ENCODE measurements around the gene CCND1.

Gene CCND1

DNA sequence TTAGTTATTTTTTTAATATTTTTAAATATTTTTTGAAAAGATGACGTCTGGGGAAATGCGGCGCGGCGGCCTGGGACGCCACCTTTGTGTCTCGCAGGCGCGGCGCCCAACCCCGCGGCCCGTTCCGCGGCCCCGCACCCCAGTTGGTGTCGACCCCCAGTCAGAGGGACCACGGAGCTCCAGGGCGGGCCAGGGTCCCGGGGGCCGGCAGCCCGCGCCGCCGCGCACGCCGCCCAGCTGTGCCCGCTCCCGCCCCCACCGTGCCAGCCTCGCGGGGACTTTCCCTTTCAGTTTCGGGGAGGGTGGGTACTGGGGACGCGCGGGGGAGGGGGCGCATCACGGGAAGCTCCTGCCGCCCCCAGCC lies 1.6 kb downstream of the CCND1 start:
- DNase-seq, result no peak

DNA sequence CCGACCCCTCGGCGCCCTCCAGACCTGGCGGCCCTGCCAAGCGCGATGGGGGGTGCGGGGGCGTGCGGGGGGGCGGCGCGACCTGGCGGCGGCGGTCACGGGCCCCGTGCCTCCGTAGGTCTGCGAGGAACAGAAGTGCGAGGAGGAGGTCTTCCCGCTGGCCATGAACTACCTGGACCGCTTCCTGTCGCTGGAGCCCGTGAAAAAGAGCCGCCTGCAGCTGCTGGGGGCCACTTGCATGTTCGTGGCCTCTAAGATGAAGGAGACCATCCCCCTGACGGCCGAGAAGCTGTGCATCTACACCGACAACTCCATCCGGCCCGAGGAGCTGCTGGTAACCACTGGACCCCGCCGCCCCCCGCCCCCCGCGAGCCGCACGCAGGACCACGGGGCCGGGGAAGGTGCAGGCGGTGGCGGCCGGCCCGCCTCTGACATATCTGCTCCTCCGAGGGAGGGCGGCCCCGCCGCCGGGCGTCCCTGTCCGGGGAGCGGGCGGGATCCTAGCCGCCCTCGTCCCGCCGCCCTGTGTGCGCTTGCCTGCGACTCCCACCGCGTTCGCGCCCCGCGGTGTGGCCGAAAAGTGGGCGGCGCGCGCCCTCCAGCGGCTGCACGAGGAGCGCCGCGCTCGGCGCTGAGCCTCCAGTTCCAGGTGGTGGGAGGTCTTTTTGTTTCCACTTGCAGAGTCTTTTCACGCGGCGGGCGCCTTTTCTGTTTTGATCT lies 2.1 kb downstream of the CCND1 start:
- DNase-seq, result peak; percentile 76 to 85

DNA sequence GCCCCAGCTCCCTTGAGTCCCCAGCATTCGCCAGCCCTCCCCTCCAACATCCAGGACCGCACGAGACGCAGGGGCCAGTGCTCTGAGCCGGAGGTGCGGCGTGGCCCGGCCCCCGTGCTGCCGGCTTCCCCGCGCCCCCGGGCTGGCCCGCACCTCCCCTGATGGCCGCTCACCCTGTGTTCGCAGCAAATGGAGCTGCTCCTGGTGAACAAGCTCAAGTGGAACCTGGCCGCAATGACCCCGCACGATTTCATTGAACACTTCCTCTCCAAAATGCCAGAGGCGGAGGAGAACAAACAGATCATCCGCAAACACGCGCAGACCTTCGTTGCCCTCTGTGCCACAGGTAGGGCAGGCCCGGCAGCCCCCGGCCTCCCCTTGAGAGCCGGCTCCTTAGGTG lies 2.7 kb downstream of the CCND1 start:
- no peak for DNase-seq

DNA sequence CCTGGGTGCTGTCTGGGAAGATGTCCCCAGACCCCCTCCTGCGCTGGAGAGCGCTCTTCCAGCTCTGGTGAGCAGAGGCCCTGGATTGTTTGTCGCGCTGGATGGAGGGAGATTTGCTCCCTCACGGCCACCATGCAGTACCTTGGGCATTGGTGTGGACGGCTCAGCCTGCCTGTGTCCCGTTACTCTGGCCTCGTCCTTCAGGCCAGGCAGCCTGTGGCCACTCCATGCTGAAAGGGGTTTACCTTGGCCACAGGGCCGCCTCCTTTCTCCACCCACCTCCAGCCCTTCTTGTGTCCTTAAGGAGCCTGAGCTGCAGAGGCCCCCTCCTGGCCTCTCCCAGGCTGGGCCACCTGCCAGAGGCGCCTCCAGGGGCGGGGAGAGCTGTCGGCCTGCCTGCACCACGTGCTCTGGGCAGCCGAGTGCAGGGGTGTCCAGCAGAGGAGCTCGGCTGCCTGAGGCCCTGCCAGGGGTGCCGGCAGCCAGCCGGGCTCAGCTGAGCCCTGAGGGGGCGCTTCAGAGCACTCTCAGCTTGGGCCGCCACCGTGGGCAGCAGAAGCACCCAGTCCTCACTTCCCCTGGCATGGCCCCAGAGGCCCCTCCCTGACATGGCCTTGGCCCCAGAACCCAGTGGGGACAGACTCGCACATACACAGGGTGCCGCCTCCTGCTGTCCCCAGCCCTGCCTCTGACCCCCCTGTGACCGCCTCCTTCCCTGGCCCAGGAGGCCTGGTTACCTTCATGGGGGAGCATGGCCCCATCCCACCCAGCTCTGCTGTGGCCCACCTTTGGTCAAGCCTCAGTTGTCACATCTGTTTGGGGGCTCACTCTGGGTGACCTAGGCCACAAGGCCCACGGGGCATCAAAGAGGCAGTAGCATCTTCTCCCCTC lies 3.4 kb downstream of the CCND1 start:
- no peak for DNase-seq

DNA sequence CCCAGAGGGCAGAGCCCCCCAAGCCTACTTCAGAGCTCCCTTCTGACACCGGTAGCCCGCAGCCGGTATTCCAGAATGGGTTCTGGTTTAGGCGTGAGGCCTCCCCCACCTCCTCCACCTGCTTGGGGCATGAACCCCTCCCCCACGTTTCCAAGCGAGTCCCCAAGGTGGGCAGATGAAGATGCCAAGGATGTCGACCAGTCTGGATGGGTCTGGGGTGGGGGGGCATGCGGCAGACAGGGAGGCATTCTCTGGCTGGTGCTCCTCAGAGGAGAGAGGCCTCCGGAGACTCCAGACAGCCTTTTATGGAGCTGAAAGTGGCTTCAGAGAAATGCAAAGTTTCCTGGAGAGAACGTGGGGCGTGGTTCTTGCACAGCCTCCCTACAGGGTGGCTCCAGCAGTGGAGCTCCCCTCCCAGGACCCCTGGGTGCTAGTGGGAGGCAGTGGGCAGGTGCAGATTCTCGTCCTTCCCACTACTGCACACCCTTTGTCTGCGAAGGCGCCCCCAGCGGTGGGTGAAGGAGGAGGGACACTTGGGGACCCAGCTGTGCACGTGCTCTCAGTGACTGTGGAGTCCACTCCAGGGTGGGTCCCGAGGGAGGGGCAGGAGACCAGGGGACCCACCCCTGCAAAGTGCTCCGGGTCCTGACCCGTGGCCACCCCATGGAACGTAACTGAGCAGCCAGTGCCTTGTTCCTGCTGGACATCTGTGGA lies 4.2 kb downstream of the CCND1 start:
- no peak for DNase-seq

DNA sequence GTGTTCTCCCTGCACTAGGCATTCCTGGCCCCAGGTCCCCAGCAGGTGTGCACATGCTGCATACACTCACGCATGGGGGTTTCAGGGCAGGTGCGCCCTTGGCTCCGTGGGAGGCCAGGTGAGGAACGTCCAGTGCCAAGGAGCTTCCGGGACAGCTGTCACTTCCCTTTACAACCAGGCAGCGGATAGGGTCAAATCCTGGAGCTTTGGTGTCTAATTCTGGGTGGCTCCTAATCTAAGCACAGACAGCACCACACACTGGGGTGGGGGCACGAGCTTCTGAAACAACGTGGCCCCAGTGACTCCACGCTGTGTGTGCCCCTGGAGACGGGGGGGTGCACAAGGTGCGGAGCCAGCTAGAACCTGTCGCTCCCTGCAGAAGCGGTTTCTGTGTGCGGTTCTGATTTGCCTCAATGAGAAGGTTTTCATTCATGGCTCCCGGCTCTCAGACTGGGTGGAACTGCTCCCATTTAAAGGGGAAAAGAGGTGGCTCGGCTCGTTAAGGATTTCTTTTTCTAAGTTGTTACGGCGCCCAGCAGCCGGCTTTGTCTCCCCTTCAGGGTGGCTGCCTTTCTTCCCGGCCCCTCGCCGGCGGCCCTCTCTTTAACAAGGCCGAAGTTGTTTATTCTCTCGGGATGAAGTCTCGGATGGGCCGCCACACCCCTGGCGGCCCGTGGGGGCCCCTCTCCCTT lies 5.0 kb downstream of the CCND1 start:
- no peak for DNase-seq

DNA sequence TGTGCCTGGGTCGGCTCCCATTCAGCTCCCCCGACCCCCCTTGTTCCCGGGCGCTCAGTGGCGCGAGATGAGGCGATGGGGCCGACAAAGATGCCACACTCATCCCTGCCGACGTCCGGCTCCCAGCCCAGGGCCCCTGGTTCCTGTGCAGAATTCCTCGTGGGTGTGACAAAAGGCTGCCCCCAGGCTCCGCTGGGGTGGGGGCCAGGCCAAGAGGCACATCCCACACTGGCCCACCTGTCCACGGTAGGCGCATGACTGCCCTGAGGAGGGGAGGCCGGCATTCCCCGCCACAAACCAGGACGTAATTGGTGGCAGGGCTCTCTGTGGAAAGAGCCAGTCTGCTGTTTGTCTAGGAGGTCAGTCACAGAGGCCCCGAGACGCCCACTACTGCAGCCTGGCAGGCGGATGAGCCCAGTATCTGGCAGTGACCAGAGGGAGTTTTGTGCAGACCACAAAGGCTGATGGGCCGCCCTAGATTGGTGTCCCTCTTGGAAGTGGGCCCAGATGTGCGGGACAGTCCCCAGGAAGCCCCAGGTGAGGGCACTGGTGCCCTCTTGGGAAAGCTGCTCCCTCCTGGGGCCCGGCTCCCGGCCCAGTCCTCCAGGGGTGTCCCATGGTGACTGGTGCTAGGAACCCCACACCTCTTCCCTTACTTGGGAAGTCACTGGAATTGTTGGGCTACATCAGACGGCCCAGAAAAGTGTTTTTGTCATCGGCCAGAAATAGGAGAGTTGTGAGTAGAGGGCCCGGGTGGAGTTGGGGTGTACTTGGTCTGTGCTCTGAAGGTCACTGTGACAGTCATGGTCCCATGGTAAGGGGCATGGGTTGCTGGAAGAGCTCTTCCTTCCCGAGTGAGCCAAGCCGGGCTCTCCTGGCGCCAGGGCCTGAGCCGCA lies 5.8 kb downstream of the CCND1 start:
- DNase-seq, result no peak

DNA sequence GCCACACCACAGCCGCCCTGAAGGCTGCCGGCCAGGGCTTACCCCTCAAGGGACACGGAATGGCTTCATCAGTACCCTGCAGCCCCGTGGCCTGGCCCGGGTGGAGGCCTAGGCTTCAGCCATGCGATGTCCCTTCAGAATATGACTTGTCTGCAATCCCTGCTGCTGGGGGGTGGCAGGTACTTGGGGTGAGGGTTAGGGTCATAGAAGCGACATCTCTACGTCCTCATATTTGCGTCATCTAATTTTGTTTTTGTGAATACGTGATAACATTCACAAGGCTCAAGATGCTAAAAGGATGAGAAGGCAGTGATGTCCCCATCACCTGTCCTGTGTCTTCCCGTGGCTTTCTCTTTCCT lies 6.4 kb downstream of the CCND1 start:
- no peak for DNase-seq

DNA sequence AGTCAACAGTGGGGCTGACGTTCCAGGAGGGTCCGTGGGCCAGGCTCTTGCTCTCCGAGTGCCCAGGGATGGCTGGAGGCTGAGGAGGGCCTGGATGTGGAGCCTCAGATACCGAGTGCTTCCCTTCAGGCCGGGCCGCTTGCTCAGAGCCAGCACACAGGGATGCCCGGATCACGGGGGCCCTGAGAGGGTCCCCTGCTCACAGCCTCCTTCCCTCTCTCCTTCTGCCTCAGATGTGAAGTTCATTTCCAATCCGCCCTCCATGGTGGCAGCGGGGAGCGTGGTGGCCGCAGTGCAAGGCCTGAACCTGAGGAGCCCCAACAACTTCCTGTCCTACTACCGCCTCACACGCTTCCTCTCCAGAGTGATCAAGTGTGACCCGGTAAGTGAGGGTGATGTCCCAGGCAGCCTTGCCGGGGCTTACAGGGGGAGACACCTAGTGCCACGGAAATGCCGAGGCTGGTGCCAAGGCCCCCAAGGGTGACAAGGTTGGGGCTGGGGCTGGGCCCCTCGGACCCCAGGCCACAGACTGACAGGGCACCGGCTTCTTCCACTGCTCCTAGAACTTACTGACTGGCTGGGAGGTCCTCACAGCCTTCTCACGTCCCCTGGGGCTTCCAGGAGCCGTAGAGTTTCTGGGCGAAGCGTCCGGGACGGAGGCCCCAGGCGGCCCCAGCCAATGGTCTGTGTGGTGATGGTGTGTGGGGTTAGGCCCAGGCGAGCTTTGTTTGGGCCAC lies 7.0 kb downstream of the CCND1 start:
- DNase-seq, result no peak

DNA sequence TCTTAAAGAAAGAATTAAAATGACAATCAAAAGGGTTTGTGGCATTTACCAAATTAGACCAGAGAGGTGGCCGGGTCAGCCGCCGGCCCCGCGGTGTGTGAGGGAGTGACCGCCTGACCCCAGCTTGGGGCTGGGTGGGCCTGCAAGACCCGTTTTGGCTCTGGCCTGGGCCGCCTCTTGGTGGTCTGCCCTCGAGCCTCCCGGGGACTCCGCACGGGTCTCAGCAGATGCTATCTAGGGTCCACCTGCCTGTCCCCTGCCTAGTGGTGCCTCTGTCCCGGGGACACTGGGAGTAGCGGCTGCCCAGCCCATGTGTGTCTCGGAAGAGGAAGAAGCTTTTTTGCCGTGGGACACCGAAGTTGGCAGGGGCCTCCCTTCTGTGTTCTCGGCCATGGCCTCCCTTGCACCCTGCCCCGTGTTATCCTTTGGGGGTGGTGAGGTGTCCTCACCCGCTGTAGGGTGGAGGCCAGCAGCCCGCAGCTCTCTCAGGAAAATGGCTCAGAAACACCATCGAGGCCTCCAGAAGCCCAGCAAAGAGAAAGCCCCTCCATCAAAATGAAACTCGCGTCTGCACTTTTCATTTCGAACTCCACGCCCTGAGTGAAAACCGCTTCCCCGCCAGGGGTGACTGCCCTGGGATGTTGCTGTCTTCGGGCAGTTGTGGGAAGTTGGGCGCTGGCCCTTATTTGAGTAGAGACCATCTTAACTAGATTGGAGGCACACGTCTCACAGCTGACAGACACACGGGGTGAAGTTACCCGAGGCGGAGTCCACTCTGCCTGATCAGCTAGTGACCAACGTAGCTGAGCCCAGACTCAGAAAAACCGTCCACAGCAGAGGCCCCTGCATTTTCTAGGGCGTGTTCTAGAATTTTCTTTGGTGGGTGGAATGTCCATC lies 8.0 kb downstream of the CCND1 start:
- DNase-seq, result no peak

DNA sequence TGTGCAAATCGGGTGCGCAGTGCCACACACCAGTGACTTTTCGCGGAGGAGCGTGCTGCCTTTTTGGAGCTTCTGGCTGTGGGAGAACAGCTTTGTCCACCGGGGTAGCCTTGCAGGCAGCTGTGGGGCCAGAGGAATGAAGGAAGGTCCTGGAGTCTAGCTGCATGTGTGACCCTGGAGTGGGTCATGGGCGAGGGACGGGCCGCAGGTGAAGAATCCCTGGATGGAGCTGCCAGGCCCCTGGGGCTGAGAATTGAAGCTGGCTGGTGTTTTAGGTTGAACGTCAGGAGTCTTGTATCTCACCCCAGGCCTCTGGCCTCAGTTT lies 8.6 kb downstream of the CCND1 start:
- DNase-seq, result no peak

DNA sequence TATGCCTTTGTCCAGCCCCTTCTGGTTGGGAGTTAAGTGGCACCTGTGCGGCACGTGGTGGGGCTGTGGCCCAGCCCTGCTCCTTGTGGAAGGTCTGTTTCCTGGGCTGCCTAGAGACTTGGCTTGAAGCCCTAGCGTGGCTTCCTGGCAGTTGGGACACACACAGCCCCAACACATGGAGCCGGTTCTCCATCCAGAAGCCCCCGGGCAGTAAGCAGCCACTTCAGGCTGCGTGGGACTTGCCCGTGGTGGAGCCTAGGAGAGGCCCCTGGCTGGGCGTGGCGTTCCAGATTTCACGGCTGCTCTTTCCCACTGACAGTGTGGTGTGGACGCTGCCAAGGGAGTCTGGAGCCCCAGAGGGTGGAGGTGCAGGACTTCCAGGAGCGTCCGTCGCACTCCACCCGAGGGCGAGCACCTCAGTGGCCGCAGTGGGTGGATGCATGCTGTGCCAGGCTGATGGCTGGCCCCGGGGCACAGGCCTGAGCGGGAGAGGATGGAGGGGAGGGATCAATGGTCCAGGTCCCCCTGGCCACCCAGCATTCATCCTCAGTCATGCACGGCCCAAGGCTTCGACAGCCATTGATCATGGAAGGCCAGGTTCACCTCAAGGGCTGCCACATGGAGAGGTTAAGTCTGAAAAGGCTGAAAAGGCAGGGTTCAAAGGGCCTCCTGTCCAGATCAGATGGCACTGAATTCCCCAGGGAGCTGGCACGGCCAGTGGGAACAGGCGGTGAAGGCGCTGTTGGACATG lies 9.3 kb downstream of the CCND1 start:
- DNase-seq, result no peak

DNA sequence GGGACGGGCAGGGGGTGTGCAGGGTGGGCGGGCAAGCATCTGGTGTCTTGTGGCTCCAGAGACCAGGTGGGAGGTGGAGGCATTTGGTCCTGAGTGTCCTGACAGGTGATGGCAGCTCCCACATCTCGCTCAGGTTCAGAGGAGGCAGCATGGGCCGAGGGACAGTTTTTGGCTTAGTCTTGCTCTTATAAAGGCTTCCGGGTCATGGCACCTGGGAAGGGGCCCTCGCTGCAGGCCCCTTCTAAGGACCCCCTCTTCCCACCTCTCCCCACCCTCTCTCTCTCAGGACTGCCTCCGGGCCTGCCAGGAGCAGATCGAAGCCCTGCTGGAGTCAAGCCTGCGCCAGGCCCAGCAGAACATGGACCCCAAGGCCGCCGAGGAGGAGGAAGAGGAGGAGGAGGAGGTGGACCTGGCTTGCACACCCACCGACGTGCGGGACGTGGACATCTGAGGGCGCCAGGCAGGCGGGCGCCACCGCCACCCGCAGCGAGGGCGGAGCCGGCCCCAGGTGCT lies 9.9 kb downstream of the CCND1 start:
- no peak for DNase-seq

DNA sequence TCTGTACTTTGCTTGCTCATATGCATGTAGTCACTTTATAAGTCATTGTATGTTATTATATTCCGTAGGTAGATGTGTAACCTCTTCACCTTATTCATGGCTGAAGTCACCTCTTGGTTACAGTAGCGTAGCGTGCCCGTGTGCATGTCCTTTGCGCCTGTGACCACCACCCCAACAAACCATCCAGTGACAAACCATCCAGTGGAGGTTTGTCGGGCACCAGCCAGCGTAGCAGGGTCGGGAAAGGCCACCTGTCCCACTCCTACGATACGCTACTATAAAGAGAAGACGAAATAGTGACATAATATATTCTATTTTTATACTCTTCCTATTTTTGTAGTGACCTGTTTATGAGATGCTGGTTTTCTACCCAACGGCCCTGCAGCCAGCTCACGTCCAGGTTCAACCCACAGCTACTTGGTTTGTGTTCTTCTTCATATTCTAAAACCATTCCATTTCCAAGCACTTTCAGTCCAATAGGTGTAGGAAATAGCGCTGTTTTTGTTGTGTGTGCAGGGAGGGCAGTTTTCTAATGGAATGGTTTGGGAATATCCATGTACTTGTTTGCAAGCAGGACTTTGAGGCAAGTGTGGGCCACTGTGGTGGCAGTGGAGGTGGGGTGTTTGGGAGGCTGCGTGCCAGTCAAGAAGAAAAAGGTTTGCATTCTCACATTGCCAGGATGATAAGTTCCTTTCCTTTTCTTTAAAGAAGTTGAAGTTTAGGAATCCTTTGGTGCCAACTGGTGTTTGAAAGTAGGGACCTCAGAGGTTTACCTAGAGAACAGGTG lies 11.1 kb downstream of the CCND1 start:
- no peak for DNase-seq

DNA sequence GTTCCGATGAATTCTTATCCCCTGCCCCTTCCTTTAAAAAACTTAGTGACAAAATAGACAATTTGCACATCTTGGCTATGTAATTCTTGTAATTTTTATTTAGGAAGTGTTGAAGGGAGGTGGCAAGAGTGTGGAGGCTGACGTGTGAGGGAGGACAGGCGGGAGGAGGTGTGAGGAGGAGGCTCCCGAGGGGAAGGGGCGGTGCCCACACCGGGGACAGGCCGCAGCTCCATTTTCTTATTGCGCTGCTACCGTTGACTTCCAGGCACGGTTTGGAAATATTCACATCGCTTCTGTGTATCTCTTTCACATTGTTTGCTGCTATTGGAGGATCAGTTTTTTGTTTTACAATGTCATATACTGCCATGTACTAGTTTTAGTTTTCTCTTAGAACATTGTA lies 12.0 kb downstream of the CCND1 start:
- no peak for DNase-seq

DNA sequence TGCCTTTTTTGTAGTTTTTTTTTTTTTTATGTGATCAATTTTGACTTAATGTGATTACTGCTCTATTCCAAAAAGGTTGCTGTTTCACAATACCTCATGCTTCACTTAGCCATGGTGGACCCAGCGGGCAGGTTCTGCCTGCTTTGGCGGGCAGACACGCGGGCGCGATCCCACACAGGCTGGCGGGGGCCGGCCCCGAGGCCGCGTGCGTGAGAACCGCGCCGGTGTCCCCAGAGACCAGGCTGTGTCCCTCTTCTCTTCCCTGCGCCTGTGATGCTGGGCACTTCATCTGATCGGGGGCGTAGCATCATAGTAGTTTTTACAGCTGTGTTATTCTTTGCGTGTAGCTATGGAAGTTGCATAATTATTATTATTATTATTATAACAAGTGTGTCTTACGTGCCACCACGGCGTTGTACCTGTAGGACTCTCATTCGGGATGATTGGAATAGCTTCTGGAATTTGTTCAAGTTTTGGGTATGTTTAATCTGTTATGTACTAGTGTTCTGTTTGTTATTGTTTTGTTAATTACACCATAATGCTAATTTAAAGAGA lies 12.5 kb downstream of the CCND1 start:
- no peak for DNase-seq

DNA sequence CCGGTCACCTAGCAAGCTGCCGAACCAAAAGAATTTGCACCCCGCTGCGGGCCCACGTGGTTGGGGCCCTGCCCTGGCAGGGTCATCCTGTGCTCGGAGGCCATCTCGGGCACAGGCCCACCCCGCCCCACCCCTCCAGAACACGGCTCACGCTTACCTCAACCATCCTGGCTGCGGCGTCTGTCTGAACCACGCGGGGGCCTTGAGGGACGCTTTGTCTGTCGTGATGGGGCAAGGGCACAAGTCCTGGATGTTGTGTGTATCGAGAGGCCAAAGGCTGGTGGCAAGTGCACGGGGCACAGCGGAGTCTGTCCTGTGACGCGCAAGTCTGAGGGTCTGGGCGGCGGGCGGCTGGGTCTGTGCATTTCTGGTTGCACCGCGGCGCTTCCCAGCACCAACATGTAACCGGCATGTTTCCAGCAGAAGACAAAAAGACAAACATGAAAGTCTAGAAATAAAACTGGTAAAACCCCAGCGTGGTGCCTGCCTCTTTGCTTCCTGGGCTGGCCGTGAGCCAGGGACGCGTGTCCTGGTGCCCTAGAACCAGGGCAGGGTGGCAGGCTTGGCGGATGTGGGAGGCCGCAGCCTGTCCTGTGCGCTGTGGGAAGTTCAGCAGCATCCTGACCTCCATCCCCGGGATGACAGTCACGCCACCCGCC lies 13.2 kb downstream of the CCND1 start:
- DNase-seq, result no peak
